HAP-1 (cell line): Measurements from ENCODE around the gene PROX1.

Experiments used
- DNase-seq, 2 experiments: peaks; one replicate each; pipeline ENCODE4 v3.0.0-alpha.2; 2016 to 2020; ENCODE audit warnings: low spot score in 2 of 2
- H3K27me3 ChIP-seq: fragments of 250-450 bp; sonication (Bioruptor Pico); 2 replicates; pipeline ENCODE4 v1.5.1; 2020; ENCODE audit warnings: low read depth, mild to moderate bottlenecking, moderate library complexity
- H3K36me3 ChIP-seq: fragments of 250-450 bp; sonication (Bioruptor Pico); replicated peaks from 2 replicates; pipeline ENCODE4 v1.5.1; 2020; ENCODE audit warnings: mild to moderate bottlenecking
- H3K4me1 ChIP-seq: fragments of 250-450 bp; sonication (Bioruptor Pico); 2 replicates; pipeline ENCODE4 v1.5.1; 2020; ENCODE audit warnings: mild to moderate bottlenecking
- H3K4me3 ChIP-seq: fragments of 250-450 bp; sonication (Bioruptor Pico); 2 replicates; pipeline ENCODE4 v1.5.1; 2020; ENCODE audit warnings: mild to moderate bottlenecking, moderate library complexity
- H3K9me3 ChIP-seq: fragments of 250-450 bp; sonication (Bioruptor Pico); 2 replicates; pipeline ENCODE4 v1.5.1; 2020; ENCODE audit warnings: mild to moderate bottlenecking, moderate library complexity
- in situ Hi-C: fragments of 300-500 bp; cut with MboI; formaldehyde crosslinking; loops from 3 replicates; pipeline ENCODE4 v1.14.3; 2020; ENCODE audit warnings: low sequenced_read_pairs, inconsistent platforms, mixed read lengths

The PROX1 gene

DNA sequence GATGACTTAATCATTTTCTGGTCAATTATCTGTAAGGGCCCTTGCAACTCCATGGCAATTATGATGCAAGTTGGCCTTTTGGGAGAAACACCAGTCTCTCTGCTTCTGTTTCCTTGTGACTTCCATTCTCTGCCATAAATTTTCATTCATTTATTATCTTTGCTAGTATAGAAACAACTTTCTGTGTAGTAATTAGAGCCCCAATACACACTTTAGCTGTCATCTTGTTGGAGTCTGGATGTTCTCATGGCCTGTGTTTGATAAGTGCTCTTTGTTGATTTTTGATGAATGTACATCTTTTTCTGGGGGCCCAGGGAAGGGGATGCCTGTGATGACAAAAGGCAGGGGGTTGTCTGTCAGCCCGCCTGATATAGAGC is 22.4 kb downstream of the PROX1 start:
- Histone ChIP-seq H3K27me3 (no peaks in the 10 kb centered on the region), H3K4me1 (peaks cover 16% of the 10 kb centered on the region), H3K4me3 (no peak overlapping the region), H3K36me3 (peaks cover 3% of the 10 kb centered on the region; the same call in 1 of the 2 replicates), H3K9me3 (no peaks in the 10 kb centered on the region)
- in situ Hi-C loops, result no loop called here
- no peak for DNase-seq

- no peak overlapping the region for H3K4me3 ChIP-seq
- H3K9me3 ChIP-seq, result no peaks in the 10 kb centered on the region
- DNase-seq, result no peak
- in situ Hi-C loops, result no loop called here
- H3K36me3 ChIP-seq, result peaks cover 3% of the 10 kb centered on the region; the same call in 1 of the 2 replicates
- H3K4me1 ChIP-seq, result peaks cover 16% of the 10 kb centered on the region
- H3K27me3 ChIP-seq, result no peaks in the 10 kb centered on the region
Measured at GRCh38 chr1:214010717-214011116, 22.9 kb downstream of the PROX1 start.

DNA sequence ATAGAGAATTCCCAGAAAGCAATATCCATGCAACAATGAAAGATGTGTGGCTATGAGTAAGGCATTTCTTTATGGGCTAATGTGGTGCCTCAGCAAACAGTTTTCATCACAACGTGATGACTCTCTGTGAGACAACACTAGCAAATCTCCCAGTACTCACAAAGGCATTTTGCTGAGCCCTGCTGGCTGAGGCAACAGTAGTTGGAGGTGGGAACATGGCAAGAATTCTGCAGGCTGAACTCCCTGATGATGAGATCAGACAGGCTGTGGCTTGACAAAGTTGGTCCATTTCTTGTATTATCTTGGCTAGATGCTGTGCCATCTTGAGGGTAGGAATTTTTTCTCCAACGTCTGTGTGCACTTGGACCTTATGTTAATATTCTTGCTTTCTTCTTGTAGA is 24.6 kb downstream of the PROX1 start:
- no peak for DNase-seq
- Histone ChIP-seq H3K4me1 (peaks cover 23% of the 10 kb centered on the region), H3K4me3 (no peak overlapping the region), H3K27me3 (no peaks in the 10 kb centered on the region), H3K36me3 (peaks cover 3% of the 10 kb centered on the region; the same call in 1 of the 2 replicates), H3K9me3 (no peaks in the 10 kb centered on the region)
- in situ Hi-C loops, result no loop called here

GRCh38 chr1:214013614-214014377 is 26.0 kb downstream of the PROX1 start:
- H3K4me1 ChIP-seq, result peaks cover 18% of the 10 kb centered on the region
- H3K4me3 ChIP-seq, result no peak overlapping the region
- no peak for DNase-seq
- H3K27me3 ChIP-seq, result no peaks in the 10 kb centered on the region
- peaks cover 3% of the 10 kb centered on the region; the same call in 1 of the 2 replicates for H3K36me3 ChIP-seq
- no peaks in the 10 kb centered on the region for H3K9me3 ChIP-seq
- in situ Hi-C loops, result no loop called here

- Histone ChIP-seq H3K9me3 (no peaks in the 10 kb centered on the region), H3K4me3 (no peak overlapping the region), H3K36me3 (peaks cover 3% of the 10 kb centered on the region; the same call in 1 of the 2 replicates), H3K4me1 (peaks cover 13% of the 10 kb centered on the region), H3K27me3 (no peaks in the 10 kb centered on the region)
- in situ Hi-C loops, result no loop called here
- DNase-seq, result no peak
Measured at GRCh38 chr1:214014730-214015129, 27.0 kb downstream of the PROX1 start.

DNA sequence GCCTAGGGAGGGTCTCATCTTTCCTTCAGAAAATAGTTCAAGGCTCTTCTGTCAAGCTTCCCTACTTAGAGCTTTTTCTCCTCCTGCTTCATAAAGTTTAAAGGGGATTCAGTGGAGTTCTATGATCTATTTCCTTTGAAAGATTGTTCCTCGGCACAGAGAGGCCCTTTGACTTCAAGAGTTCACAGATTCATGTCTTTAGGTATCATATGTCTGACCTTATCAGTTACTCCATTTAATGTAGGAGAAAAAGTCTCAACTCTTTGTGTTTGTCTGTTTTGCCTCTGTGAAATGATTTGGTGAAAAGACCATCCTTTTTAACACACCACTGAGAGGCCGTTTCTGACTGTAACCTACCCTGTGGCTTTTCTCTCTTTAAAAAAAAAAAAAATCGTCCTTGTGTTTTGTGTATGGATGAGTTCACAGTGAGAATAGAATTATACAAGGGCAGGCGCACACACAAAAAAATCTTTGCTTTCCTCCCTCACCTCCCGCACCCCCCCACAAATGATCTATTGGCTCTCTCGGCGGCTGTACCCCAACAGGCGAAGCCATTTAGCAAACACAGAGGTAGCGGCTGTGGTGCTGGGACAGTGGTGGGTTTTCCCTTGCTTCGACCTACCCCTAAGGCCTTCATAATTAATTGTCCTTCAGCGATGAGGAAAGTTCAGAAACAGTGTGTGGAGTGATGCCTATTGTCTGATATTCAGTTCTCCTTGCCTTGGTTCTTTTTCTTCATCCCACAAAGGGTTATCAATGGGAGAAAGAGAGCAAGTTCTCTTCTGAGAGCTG is 29.6 kb downstream of the PROX1 start:
- Histone ChIP-seq H3K27me3 (no peaks in the 10 kb centered on the region), H3K36me3 (no peaks in the 10 kb centered on the region), H3K4me1 (peaks cover 7% of the 10 kb centered on the region), H3K9me3 (no peaks in the 10 kb centered on the region), H3K4me3 (no peak overlapping the region)
- DNase-seq, result no peak
- in situ Hi-C loops, result no loop called here

- H3K4me1 ChIP-seq, result peaks cover 7% of the 10 kb centered on the region
- DNase-seq, result no peak
- no peaks in the 10 kb centered on the region for H3K36me3 ChIP-seq
- H3K4me3 ChIP-seq, result no peak overlapping the region
- in situ Hi-C loops, result no loop called here
- H3K27me3 ChIP-seq, result no peaks in the 10 kb centered on the region
- H3K9me3 ChIP-seq, result no peaks in the 10 kb centered on the region
Measured at GRCh38 chr1:214018386-214019268, 30.9 kb downstream of the PROX1 start.

DNA sequence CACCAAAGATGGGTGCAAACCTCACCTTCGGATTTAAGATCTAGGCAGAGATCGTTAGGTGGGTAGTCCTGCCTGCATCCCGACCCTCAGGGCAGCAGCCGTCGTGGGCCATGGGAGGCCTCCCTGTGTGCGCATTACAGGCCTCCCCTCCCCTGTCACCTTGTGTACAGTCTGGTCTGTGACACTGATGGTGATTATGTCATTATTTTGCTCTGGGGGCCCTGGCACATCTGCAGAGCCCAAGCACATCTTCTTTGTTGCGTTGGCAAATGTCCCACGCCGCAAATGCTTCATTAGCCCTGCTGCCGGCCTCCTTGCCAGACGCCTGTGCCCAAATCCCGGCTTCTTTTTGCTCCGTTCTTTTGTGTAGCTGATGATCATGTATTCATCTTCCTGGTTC is 31.7 kb downstream of the PROX1 start:
- in situ Hi-C loops, result no loop called here
- Histone ChIP-seq H3K36me3 (no peaks in the 10 kb centered on the region), H3K4me3 (no peak overlapping the region), H3K27me3 (no peaks in the 10 kb centered on the region), H3K4me1 (peaks cover 7% of the 10 kb centered on the region), H3K9me3 (no peaks in the 10 kb centered on the region)
- DNase-seq, result no peak

DNA sequence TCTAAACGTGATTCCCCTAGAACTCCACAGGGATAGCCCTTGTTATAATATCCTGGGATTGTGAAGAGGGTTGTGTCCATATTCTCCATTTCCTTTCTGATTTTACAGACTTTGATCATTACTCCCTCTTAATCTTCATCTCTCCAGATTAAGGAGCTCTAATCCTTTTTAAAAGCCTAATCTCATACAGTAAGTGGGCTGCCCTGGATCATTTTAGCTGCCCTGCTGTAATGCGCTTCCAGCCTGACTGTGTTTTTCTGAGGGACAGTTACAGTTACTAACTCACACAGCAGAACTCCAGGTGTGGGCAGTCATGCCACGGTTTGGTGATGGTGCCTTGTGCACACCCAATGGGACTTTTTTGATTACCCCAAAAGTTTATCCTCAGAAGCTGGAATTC is 33.5 kb downstream of the PROX1 start:
- Histone ChIP-seq H3K4me3 (no peak overlapping the region), H3K27me3 (no peaks in the 10 kb centered on the region), H3K4me1 (peaks cover 7% of the 10 kb centered on the region), H3K9me3 (no peaks in the 10 kb centered on the region), H3K36me3 (no peaks in the 10 kb centered on the region)
- no peak for DNase-seq
- in situ Hi-C loops, result no loop called here

DNA sequence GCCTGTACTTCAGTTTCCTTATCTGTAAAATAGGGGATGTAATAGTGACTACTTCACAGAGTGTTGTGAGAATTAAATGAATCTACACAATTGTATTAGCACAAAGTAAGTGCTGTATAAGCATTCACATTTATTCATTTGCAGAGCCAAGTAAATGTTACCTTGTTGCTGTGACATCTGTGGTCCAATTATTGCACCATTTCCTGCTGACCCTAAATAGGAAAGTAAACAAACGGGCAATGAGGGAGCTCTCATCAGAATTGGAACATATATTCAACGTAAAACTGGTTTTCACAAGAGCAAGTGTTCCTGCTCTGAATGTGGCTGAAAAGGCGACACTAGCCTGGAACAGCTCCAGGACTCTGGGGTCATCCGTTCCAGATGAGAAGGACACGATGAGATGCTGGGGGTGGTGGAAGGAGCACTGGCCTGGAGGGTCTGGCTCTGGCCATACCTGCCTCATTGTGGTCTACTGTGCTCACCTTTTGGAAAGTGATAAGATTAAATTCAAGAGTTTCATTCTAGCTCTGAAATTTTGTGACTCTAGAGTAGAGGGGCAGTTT is 34.5 kb downstream of the PROX1 start:
- in situ Hi-C loops, result no loop called here
- no peak for DNase-seq
- Histone ChIP-seq H3K4me3 (no peak overlapping the region), H3K4me1 (no peaks in the 10 kb centered on the region), H3K36me3 (no peaks in the 10 kb centered on the region), H3K27me3 (no peaks in the 10 kb centered on the region), H3K9me3 (no peaks in the 10 kb centered on the region)

DNA sequence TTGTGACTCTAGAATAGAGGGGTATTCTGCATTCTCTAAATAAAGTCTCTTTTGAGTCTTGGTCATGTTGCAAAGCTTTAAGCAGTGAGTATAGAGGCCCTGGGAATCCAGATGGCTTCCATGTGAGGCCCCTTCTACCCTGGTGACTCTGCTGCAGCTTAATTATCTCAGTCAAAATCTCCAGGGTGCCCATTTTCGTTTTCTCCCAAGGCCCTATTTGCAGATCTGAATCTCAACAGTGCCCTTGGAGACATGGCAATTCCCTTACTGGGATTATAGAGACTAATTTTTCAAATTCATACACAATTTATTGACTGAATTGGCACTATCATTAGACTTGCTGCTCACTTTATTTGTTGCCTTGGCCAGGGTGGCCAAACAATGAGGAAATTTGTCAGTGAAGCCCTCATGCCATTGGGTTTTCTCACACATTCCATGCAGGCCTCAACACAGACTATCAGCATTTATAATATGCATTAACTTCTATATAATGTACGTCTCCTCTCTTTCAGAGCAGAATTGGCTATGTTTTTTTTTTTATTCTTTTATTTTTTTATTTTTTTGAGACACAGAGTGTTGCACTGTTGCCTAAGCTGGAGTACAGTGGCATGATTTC is 35.1 kb downstream of the PROX1 start:
- DNase-seq, result no peak
- Histone ChIP-seq H3K36me3 (no peaks in the 10 kb centered on the region), H3K9me3 (no peaks in the 10 kb centered on the region), H3K4me3 (no peak overlapping the region), H3K27me3 (no peaks in the 10 kb centered on the region), H3K4me1 (no peaks in the 10 kb centered on the region)
- in situ Hi-C loops, result no loop called here

DNA sequence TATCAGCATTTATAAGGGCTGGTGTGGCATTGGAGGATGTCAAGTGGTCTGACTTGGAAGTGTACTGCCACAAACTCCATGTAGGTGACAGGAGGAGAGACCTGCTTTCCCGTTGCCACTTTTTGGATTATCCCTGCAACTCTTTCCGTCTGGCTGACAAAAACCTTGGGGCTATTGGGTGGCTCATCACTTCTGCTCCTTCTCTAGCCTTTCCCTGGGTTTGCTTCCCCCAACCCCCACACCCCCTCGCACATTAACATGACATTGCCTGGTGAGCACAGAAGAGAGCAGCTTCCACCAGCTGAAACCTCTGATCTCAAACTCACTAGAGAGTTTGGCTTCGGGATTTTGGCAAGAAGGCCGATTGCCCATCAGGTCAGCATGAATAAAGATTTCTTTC is 39.2 kb downstream of the PROX1 start:
- H3K9me3 ChIP-seq, result no peaks in the 10 kb centered on the region
- no peaks in the 10 kb centered on the region for H3K36me3 ChIP-seq
- H3K27me3 ChIP-seq, result no peaks in the 10 kb centered on the region
- peaks cover 13% of the 10 kb centered on the region for H3K4me1 ChIP-seq
- in situ Hi-C loops, result no loop called here
- DNase-seq, result peak in 1 of 2 experiments; percentile 12
- no peak overlapping the region for H3K4me3 ChIP-seq

- in situ Hi-C loops, result no loop called here
- H3K27me3 ChIP-seq, result no peaks in the 10 kb centered on the region
- no peak overlapping the region for H3K4me3 ChIP-seq
- no peaks in the 10 kb centered on the region for H3K9me3 ChIP-seq
- peaks cover 13% of the 10 kb centered on the region for H3K4me1 ChIP-seq
- no peak for DNase-seq
- no peaks in the 10 kb centered on the region for H3K36me3 ChIP-seq
Measured at GRCh38 chr1:214027498-214027897, 39.7 kb downstream of the PROX1 start.
